ENCODE results near the gene SLC16A5.

DNA sequence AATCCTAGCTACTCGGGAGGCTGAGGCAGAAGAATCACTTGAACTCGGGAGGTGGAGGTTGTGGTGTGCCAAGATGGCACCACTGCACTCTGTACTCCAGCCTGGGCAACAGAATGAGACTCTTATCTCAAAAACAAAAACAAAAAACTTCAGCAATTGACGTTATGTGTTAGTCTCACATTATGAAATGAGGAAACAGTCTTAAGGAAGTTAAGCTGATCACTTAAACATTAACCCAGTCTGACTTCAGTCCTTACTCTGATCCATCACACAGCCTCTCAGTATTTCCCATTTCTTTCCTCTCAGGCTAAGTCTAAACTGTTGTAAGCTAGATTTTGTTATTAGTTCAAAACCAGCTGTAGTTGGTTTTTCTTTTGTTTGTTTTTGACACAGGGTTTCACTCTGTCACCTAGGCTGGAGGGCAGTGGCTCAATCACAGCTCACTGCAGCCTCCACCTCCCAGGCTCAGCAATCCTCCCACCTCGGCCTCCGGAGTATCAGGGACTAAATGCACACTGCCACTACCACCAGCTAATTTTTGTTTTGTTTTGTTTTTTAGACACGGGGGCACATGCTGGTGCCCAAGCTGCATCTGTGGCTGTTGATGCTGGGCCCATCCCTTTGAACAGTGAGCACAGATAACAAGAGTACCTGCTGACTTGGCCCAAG lies 60.3 kb downstream of the SLC16A5 start:
- TF ChIP-seq, protein P1, sequence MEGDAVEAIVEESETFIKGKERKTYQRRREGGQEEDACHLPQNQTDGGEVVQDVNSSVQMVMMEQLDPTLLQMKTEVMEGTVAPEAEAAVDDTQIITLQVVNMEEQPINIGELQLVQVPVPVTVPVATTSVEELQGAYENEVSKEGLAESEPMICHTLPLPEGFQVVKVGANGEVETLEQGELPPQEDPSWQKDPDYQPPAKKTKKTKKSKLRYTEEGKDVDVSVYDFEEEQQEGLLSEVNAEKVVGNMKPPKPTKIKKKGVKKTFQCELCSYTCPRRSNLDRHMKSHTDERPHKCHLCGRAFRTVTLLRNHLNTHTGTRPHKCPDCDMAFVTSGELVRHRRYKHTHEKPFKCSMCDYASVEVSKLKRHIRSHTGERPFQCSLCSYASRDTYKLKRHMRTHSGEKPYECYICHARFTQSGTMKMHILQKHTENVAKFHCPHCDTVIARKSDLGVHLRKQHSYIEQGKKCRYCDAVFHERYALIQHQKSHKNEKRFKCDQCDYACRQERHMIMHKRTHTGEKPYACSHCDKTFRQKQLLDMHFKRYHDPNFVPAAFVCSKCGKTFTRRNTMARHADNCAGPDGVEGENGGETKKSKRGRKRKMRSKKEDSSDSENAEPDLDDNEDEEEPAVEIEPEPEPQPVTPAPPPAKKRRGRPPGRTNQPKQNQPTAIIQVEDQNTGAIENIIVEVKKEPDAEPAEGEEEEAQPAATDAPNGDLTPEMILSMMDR (IDR thresholded peaks at IDR 0.05) = no peak
- TF ChIP-seq, protein P2, sequence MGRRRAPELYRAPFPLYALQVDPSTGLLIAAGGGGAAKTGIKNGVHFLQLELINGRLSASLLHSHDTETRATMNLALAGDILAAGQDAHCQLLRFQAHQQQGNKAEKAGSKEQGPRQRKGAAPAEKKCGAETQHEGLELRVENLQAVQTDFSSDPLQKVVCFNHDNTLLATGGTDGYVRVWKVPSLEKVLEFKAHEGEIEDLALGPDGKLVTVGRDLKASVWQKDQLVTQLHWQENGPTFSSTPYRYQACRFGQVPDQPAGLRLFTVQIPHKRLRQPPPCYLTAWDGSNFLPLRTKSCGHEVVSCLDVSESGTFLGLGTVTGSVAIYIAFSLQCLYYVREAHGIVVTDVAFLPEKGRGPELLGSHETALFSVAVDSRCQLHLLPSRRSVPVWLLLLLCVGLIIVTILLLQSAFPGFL (CRISPR knock-in tag; IDR thresholded peaks at IDR 0.05; ENCODE audit: borderline replicate concordance) = no peak
- no peak for TF ChIP-seq NFYB (CRISPR knock-in tag; conservative IDR thresholded peaks at IDR 0.05; ENCODE audit: low read depth)
- TF ChIP-seq, protein P3, sequence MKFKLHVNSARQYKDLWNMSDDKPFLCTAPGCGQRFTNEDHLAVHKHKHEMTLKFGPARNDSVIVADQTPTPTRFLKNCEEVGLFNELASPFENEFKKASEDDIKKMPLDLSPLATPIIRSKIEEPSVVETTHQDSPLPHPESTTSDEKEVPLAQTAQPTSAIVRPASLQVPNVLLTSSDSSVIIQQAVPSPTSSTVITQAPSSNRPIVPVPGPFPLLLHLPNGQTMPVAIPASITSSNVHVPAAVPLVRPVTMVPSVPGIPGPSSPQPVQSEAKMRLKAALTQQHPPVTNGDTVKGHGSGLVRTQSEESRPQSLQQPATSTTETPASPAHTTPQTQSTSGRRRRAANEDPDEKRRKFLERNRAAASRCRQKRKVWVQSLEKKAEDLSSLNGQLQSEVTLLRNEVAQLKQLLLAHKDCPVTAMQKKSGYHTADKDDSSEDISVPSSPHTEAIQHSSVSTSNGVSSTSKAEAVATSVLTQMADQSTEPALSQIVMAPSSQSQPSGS (CRISPR knock-in tag; IDR thresholded peaks at IDR 0.05; ENCODE audit: borderline replicate concordance, low read depth) = no peak
- TF ChIP-seq SP1 (CRISPR knock-in tag; conservative IDR thresholded peaks at IDR 0.05) = no peak
- no peak for TF ChIP-seq KAT7 (CRISPR knock-in tag; IDR thresholded peaks at IDR 0.05; ENCODE audit: borderline replicate concordance)
